Fibroblast of lung (primary cell): ENCODE measurements around the gene POFUT2. TPM values are rescaled to one million over a fixed set of nuclear protein-coding genes. Genes with fewer than 3 reads are reported as not detected.

ENCODE experiments used
- DNase-seq, 2 donors: peaks; one replicate each; pipeline versions ENCODE4 v3.0.0 to v3.0.0-alpha.2; 2010; ENCODE audit warnings: low read depth in 2 of 2
- H2AFZ ChIP-seq: 2 replicates; pipeline ENCODE4 v1.5.1; 2012; ENCODE audit warnings: low read length, control low read depth, inconsistent platforms
- H3K27ac ChIP-seq: 2 replicates; pipeline ENCODE4 v1.5.1; 2011; ENCODE audit warnings: low read length, control low read depth; ENCODE audit not compliant: insufficient read depth
- H3K27me3 ChIP-seq: 2 replicates; pipeline ENCODE4 v1.5.1; 2011; ENCODE audit warnings: mild to moderate bottlenecking, low read length; ENCODE audit not compliant: control insufficient read depth, insufficient read depth
- H3K36me3 ChIP-seq: 2 replicates; pipeline ENCODE4 v1.5.1; 2011; ENCODE audit warnings: low read length; ENCODE audit not compliant: control insufficient read depth, insufficient read depth
- H3K4me1 ChIP-seq: 2 replicates; pipeline ENCODE4 v1.5.1; 2011; ENCODE audit warnings: low read length; ENCODE audit not compliant: control insufficient read depth, insufficient read depth; ENCODE audit errors: extremely low read depth
- H3K4me2 ChIP-seq: 2 replicates; pipeline ENCODE4 v1.5.1; 2011; ENCODE audit warnings: low read length, control low read depth; ENCODE audit not compliant: insufficient read depth; ENCODE audit errors: extremely low read depth
- H3K4me3 ChIP-seq, 4 experiments: fragments of 200-600 bp in 1 of 4; sonication (generic) in 1 of 4; replicated peaks in 1 of 4; 2 replicates each; pipeline ENCODE4 v1.5.1; 2011 to 2016; ENCODE audit warnings: low read length in 4 of 4, low read depth in 3 of 4, mild to moderate bottlenecking in 3 of 4, control low read depth in 2 of 4, inconsistent platforms in 1 of 4, mixed read lengths in 1 of 4; ENCODE audit not compliant: insufficient read depth in 1 of 4; ENCODE audit errors: control extremely low read depth in 1 of 4
- H3K79me2 ChIP-seq: 2 replicates; pipeline ENCODE4 v1.5.1; 2012; ENCODE audit warnings: mild to moderate bottlenecking, low read length, inconsistent platforms; ENCODE audit not compliant: control insufficient read depth, insufficient read depth
- H3K9ac ChIP-seq: 2 replicates; pipeline ENCODE4 v1.5.1; 2011; ENCODE audit warnings: mild to moderate bottlenecking, low read length, control low read depth; ENCODE audit not compliant: insufficient read depth
- H3K9me3 ChIP-seq: 2 replicates; pipeline ENCODE4 v1.5.1; 2012; ENCODE audit warnings: low read depth, low read length; ENCODE audit not compliant: control insufficient read depth, insufficient read depth
- H4K20me1 ChIP-seq: 2 replicates; pipeline ENCODE4 v1.5.1; 2011; ENCODE audit warnings: low read length; ENCODE audit not compliant: control insufficient read depth, insufficient read depth; ENCODE audit errors: extremely low read depth
- CTCF ChIP-seq, 2 donors: IDR thresholded peaks in 1 of 2; conservative IDR thresholded peaks in 1 of 2; 1 replicate in 1 of 2; 2 replicates in 1 of 2; pipeline ENCODE4 v1.5.1; 2011 to 2012; ENCODE audit warnings: low read length in 2 of 2, control low read depth in 1 of 2, inconsistent platforms in 1 of 2, low read depth in 1 of 2, mild to moderate bottlenecking in 1 of 2
- EZH2 ChIP-seq: IDR thresholded peaks from 2 replicates; pipeline ENCODE4 v1.5.1; 2012; ENCODE audit warnings: low read length, control low read depth, mild to moderate bottlenecking; ENCODE audit errors: missing control alignments
- polyA plus RNA-seq, 2 donors: library from polyadenylated mRNA; depleted of rRNA in 1 of 2; stranded (reverse) in 1 of 2; unstranded in 1 of 2; fragments of >200 nt; gene quantifications; 2 replicates each; pipeline ENCODE4 v1.2.1, GENCODE V29; 2011 to 2012; ENCODE audit warnings: missing spikeins in 1 of 2
- total RNA-seq: library from RNA; depleted of rRNA; stranded (reverse); fragments of >200 nt; gene quantifications from 2 replicates; pipeline ENCODE4 v1.2.1, GENCODE V29; 2014

The POFUT2 gene
- total and polyA plus RNA-seq, 2 donors (not counting 1 experiment from before 2014, with no cell fraction given): 56.0 to 60.3 TPM

- no peaks in the 10 kb centered on the region for H3K36me3 ChIP-seq
- no peak overlapping the region for H2AFZ ChIP-seq
- H3K4me2 ChIP-seq: no peak overlapping the region
- H3K9ac ChIP-seq: no peak overlapping the region
- H3K9me3 ChIP-seq: no peaks in the 10 kb centered on the region
- H3K4me3 ChIP-seq: no peak overlapping the region
- no peak for DNase-seq
- peaks cover 34% of the 10 kb centered on the region for H3K4me1 ChIP-seq
- no peak for TF ChIP-seq EZH2
- TF ChIP-seq CTCF (conservative IDR thresholded peaks at IDR 0.05 in 1 of 2, IDR thresholded peaks at IDR 0.05 in 1 of 2; ENCODE audit: low read depth in 1 of 2, low read length in 2 of 2): no peak
- H3K27me3 ChIP-seq: no peaks in the 10 kb centered on the region
- H3K79me2 ChIP-seq: no peaks in the 10 kb centered on the region
- no peak overlapping the region for H3K27ac ChIP-seq
- H4K20me1 ChIP-seq: no peaks in the 10 kb centered on the region
Measured at GRCh38 chr21:45304476-45304830, 16.8 kb upstream of the POFUT2 start.

DNA sequence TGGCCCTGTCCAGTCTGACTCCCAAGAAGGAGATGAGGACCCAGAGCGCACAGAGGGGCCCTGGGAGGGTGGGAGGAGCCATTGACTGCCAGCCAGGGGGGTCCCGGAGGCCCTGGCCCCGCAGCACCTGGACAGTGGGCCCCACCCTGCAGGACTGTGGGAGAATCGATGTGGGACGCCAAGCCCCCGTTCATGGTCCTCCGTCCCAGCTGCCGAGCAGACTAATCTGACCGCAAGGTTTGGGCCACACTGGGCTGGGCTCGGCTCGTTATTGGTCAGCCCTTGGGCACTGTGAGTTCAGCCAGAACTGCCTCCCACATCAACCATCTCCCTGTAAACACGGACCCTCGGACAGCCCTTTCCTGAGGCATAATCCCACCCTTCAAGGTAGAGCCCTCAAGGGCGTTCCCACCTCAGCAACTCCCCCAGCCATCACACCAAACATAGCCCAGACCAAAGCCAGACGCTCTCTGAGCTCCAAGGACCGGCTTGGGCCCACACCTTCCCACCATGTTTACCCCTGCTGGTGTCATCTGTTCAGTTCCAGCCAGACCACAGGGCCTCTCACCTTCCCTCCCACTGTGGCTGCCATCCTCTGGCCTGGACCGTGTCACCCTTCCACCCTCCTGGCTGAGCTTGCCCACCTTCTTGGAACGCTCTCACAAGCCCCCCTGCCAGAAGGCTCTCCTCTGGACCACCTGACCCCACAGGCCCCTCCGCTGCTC is 16.2 kb upstream of the POFUT2 start:
- Histone ChIP-seq H3K36me3 (no peaks in the 10 kb centered on the region), H3K79me2 (no peaks in the 10 kb centered on the region), H3K4me3 (no peak overlapping the region), H3K4me2 (no peak overlapping the region), H3K4me1 (peaks cover 31% of the 10 kb centered on the region), H3K27ac (no peak overlapping the region), H3K9me3 (no peaks in the 10 kb centered on the region), H3K9ac (no peak overlapping the region), H4K20me1 (no peaks in the 10 kb centered on the region), H2AFZ (no peak overlapping the region), H3K27me3 (no peaks in the 10 kb centered on the region)
- TF ChIP-seq CTCF (conservative IDR thresholded peaks at IDR 0.05 in 1 of 2, IDR thresholded peaks at IDR 0.05 in 1 of 2; ENCODE audit: low read depth in 1 of 2, low read length in 2 of 2) (no peak), EZH2 (no peak)
- no peak for DNase-seq

- no peak overlapping the region for H3K4me2 ChIP-seq
- H3K79me2 ChIP-seq: no peaks in the 10 kb centered on the region
- TF ChIP-seq CTCF (conservative IDR thresholded peaks at IDR 0.05 in 1 of 2, IDR thresholded peaks at IDR 0.05 in 1 of 2; ENCODE audit: low read depth in 1 of 2, low read length in 2 of 2): no peak
- TF ChIP-seq EZH2: no peak
Measured at GRCh38 chr21:45303091-45303615, 15.5 kb upstream of the POFUT2 start.

More at GRCh38 chr21:45303091-45303615, 15.5 kb upstream of the POFUT2 start:
- Histone ChIP-seq H3K27ac (no peak overlapping the region), H3K9me3 (no peaks in the 10 kb centered on the region), H3K36me3 (no peaks in the 10 kb centered on the region), H4K20me1 (no peaks in the 10 kb centered on the region), H3K27me3 (no peaks in the 10 kb centered on the region), H2AFZ (no peak overlapping the region), H3K4me3 (no peak overlapping the region), H3K4me1 (peaks cover 24% of the 10 kb centered on the region), H3K9ac (no peak overlapping the region)
- DNase-seq: no peak
